A549 (cell line): ENCODE data around the gene GRM7.

ENCODE experiments used
- MAX ChIP-seq: IDR thresholded peaks from 2 replicates; pipeline ENCODE4 v1.6.1; 2012
- POLR2A ChIP-seq: IDR thresholded peaks from 2 replicates; pipeline ENCODE4 v1.6.1; 2012; ENCODE audit warnings: mild to moderate bottlenecking, low read length
- SREBF2 ChIP-seq: fragments of 450-650 bp; IDR thresholded peaks from 2 replicates; pipeline ENCODE4 v1.6.1; 2014; ENCODE audit warnings: mild to moderate bottlenecking, moderate library complexity

- TF ChIP-seq MAX: no peak
- TF ChIP-seq SREBF2: no peak
- TF ChIP-seq POLR2A: no peak
Measured at GRCh38 chr3:7195934-7196333, 335.0 kb downstream of the GRM7 start.
